ENCODE data around the gene TLK2. TPM values are rescaled to one million over a fixed set of nuclear protein-coding genes. Genes with fewer than 3 reads are reported as not detected.

Gene TLK2
- total RNA-seq, 1 experiment from 2014 or later = 68.8 TPM

DNA sequence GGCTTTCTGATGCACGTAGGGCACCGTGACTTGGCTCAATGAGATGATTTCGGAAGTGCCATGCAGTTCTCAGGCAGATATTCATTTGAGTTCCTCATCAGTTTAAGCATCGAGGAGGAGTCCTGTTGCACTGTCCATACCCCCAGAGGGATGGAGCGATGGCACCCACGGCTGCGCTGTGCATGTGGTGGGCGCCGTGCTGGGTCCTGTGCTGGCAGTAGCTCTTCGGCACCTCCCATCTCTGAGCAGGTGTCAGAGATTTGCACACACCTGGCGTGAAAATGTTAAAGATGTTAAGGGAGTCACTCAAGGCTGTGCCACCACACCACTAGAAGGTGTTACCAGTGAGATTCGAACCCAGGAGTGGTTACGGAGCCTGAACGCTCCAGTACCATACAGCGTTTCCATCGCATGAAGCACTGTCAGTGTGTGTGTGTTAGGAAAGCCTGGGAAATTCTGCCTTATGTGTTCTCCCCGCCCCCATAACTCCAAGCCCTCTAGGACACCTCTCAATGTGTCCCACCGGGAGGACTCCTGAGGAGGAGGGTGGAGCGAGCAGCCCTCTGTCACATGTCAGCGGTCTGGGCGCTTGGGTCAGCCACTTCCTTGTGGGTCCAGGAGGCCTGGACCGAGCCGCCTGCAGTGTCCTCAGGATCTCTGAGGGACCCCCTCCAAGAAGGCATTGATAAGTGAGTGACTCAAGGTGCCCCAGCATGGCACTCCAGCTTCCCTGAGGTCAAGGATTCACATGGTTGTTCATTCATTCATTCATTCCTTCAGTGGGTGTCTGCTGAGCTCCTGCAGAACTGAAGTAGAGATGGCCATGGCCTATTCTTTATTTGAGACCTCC lies 152.7 kb downstream of the TLK2 start:
- Mint-ChIP-seq H3K36me3 (ENCODE audit: insufficient read depth, unreplicated experiment) (peaks cover 5% of the 10 kb centered on the region), H3K9me3 (ENCODE audit: unreplicated experiment) (no peaks in the 10 kb centered on the region), H3K4me1 (ENCODE audit: low read depth, unreplicated experiment) (peaks cover 4% of the 10 kb centered on the region), H3K27ac (ENCODE audit: unreplicated experiment) (no peak overlapping the region), H3K27me3 (ENCODE audit: insufficient read depth, unreplicated experiment) (peaks cover 9% of the 10 kb centered on the region), H3K4me3 (ENCODE audit: unreplicated experiment) (no peak overlapping the region)
- Histone ChIP-seq H3K36me3 (ENCODE audit: control insufficient read depth, insufficient read depth, low read length) (no peaks in the 10 kb centered on the region), H3K4me1 (peaks cover 6% of the 10 kb centered on the region), H3K27me3 (replicated peaks; ENCODE audit: control insufficient read depth, insufficient read depth, low read length) (no peaks in the 10 kb centered on the region), H3K9me3 (no peaks in the 10 kb centered on the region), H3K4me3 (ENCODE audit: low read depth, low read length) (no peak overlapping the region)
- CTCF ChIA-PET = no interaction called here
- POLR2A ChIA-PET = no interaction called here
- TF ChIP-seq, protein P1, sequence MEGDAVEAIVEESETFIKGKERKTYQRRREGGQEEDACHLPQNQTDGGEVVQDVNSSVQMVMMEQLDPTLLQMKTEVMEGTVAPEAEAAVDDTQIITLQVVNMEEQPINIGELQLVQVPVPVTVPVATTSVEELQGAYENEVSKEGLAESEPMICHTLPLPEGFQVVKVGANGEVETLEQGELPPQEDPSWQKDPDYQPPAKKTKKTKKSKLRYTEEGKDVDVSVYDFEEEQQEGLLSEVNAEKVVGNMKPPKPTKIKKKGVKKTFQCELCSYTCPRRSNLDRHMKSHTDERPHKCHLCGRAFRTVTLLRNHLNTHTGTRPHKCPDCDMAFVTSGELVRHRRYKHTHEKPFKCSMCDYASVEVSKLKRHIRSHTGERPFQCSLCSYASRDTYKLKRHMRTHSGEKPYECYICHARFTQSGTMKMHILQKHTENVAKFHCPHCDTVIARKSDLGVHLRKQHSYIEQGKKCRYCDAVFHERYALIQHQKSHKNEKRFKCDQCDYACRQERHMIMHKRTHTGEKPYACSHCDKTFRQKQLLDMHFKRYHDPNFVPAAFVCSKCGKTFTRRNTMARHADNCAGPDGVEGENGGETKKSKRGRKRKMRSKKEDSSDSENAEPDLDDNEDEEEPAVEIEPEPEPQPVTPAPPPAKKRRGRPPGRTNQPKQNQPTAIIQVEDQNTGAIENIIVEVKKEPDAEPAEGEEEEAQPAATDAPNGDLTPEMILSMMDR (IDR thresholded peaks at IDR 0.05; ENCODE audit: insufficient read depth in 1 of 2, low read depth in 1 of 2, low read length in 1 of 2, severe bottlenecking in 1 of 2, unreplicated experiment in 1 of 2) = no peak
- no peak for DNase-seq
- BruUV-seq (replicated peaks) = no TSS peak
- intact Hi-C loops (cut with micrococcal nuclease; ENCODE audit: unreplicated experiment) = no loop called here

DNA sequence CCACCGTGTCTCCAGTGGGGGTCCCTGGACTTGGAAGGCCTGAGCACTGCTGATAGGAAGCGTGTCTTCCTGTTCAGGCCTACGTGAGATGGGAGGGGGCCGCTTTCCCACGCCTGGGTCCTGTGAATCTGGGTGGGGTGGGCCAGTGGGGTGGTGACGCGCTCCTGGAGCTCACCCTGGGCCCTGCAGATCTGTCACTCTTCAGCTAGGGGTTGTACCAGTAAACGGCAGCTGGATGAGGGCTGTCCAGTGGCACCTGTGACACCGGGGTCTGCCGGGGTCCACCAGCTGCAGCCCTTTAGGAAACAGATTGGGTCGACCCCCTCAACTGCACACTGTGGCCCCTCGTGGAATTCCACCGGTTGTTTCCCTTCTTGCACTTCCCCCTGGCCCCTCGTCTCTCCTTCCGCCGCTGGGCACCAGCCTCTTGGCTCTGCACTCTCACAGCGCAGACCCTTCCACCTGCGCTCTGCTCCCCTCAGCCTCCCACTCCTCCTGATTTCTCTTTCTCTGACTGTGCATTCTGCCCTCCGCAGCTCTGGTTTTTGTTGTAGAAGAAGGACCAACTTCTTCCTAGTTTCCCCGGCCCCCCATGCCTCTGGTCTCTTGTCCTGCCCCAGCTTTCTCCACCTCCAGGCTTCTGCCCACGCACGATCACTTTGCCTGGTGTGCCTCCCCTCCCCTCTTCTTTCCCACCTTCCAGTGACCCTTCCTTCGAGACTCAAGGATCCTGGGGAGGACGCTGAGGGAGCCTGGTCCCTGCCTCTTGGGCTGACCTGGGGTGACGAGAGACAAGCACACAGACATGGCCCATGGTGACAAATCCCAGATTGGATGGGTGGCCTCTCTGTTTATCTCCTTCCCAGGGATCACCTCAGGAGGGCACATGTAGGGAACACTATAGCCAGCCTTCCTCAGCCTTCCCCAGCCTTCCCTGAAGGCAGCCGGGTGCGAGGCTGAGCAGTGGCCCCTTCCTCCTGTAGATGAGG lies 153.6 kb downstream of the TLK2 start:
- ChIA-PET CTCF (no interaction called here), POLR2A (no interaction called here)
- Mint-ChIP-seq H3K36me3 (ENCODE audit: insufficient read depth, unreplicated experiment) (peaks cover 5% of the 10 kb centered on the region), H3K27me3 (ENCODE audit: insufficient read depth, unreplicated experiment) (peaks cover 9% of the 10 kb centered on the region), H3K4me3 (ENCODE audit: unreplicated experiment) (no peak overlapping the region), H3K27ac (ENCODE audit: unreplicated experiment) (no peak overlapping the region), H3K4me1 (ENCODE audit: low read depth, unreplicated experiment) (no peaks in the 10 kb centered on the region), H3K9me3 (ENCODE audit: unreplicated experiment) (no peaks in the 10 kb centered on the region)
- BruUV-seq (replicated peaks) = no TSS peak
- intact Hi-C loops (cut with micrococcal nuclease; ENCODE audit: unreplicated experiment) = no loop called here
- Histone ChIP-seq H3K9me3 (no peaks in the 10 kb centered on the region), H3K4me3 (ENCODE audit: low read depth, low read length) (no peak overlapping the region), H3K4me1 (no peaks in the 10 kb centered on the region), H3K36me3 (ENCODE audit: control insufficient read depth, insufficient read depth, low read length) (no peaks in the 10 kb centered on the region), H3K27me3 (replicated peaks; ENCODE audit: control insufficient read depth, insufficient read depth, low read length) (no peaks in the 10 kb centered on the region)
- TF ChIP-seq, protein P1 (IDR thresholded peaks at IDR 0.05; ENCODE audit: insufficient read depth in 1 of 2, low read depth in 1 of 2, low read length in 1 of 2, severe bottlenecking in 1 of 2, unreplicated experiment in 1 of 2) = no peak
- DNase-seq = no peak

DNA sequence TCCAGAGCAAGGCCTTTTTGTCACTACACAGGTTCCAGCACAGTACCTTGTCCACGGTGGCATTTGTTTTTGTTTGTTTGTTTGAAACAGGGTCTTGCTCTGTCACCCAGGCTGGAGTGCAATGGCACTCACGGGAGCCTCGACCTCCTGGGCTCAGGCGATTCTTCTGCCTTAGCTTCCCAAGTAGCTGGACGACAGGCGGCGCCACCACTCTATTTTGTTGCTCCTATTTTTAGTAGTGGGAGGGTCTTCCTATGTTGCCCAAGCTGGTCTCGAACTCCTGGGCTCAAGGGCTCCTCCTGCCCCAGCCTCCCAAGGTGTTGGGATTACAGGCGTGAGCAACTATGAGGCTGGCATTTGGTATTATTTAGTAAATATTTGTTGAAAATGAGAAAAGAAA lies 159.2 kb downstream of the TLK2 start:
- TF ChIP-seq, protein P1 (IDR thresholded peaks at IDR 0.05; ENCODE audit: insufficient read depth in 1 of 2, low read depth in 1 of 2, low read length in 1 of 2, severe bottlenecking in 1 of 2, unreplicated experiment in 1 of 2) = no peak
- no peak overlapping the region for H3K27ac Mint-ChIP-seq (ENCODE audit: unreplicated experiment)
- no peaks in the 10 kb centered on the region for H3K9me3 ChIP-seq
- H3K4me1 ChIP-seq = no peaks in the 10 kb centered on the region
- H3K4me1 Mint-ChIP-seq (ENCODE audit: low read depth, unreplicated experiment) = no peaks in the 10 kb centered on the region
- CTCF ChIA-PET = no interaction called here
- H3K36me3 ChIP-seq (ENCODE audit: control insufficient read depth, insufficient read depth, low read length) = no peaks in the 10 kb centered on the region
- H3K9me3 Mint-ChIP-seq (ENCODE audit: unreplicated experiment) = no peaks in the 10 kb centered on the region
- intact Hi-C loops (cut with micrococcal nuclease; ENCODE audit: unreplicated experiment) = no loop called here
- H3K36me3 Mint-ChIP-seq (ENCODE audit: insufficient read depth, unreplicated experiment) = no peaks in the 10 kb centered on the region
- peaks cover 10% of the 10 kb centered on the region for H3K27me3 Mint-ChIP-seq (ENCODE audit: insufficient read depth, unreplicated experiment)
- H3K4me3 ChIP-seq (ENCODE audit: low read depth, low read length) = no peak overlapping the region
- H3K27me3 ChIP-seq (replicated peaks; ENCODE audit: control insufficient read depth, insufficient read depth, low read length) = no peaks in the 10 kb centered on the region
- DNase-seq = no peak
- BruUV-seq (replicated peaks) = no TSS peak
- H3K4me3 Mint-ChIP-seq (ENCODE audit: unreplicated experiment) = no peak overlapping the region
- POLR2A ChIA-PET = no interaction called here

Data from Caco-2 (cell line).